NCI-H345 treated with DMSO at 0.1 percent for 48 hours (cell line): ENCODE results near the gene NKIRAS1.
"Not testable (repeated sequence)": the region's sequence is repeated elsewhere in the genome, so short reads cannot be mapped to it uniquely, and the experiment has no call there.

Source experiments
- DNase-seq: peaks from one replicate; lab custom pipeline; 2025; ENCODE audit not compliant: unreplicated experiment; lab: John Stamatoyannopoulos, UW

The NKIRAS1 gene

GRCh38 chr3:23941440-23941839, 24.6 kb upstream of the NKIRAS1 start:
- no peak for DNase-seq

DNA sequence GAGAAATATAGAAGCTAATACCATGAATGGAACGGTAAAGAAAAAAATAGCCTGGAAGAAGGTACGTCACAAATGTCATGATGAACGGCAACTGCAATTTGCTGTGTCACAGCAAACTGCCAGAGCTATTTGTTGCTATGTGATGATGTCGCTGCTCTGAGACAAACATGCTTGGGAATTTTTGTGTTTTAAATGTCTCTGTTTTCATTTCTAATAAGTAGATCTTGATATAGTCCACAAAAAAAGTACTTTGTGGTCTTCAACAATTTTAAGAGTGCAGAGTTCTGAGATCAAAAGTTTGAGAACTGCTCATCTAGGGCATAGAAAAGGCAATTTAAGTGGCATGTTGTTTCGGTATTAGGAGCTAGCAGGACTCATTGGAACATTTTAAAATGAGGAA, 24.0 kb upstream of the NKIRAS1 start:
- no peak for DNase-seq

GRCh38 chr3:23938688-23939087, 21.9 kb upstream of the NKIRAS1 start:
- DNase-seq, result no peak

DNA sequence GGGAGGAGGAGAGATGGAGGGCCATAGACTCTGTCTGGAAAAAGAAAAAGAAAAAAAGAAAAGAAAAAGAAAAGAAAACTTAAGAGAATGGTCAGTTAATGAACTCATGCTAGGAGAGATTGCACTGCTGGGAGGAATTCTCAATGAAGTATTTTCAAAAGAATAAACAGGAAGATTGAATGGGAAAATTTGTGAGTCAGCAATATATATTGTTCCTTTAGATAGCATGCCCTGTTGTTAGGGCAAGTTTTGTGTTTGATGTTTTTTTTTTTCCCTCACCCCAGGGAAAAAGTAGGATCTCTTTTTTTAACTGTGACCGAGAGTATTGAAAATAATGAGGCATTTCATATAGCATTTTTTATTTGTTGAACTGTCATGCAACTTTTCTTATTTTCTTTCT, 20.5 kb upstream of the NKIRAS1 start:
- DNase-seq, result no peak

- DNase-seq, result no peak
Measured at GRCh38 chr3:23934253-23934652, 17.5 kb upstream of the NKIRAS1 start.

DNA sequence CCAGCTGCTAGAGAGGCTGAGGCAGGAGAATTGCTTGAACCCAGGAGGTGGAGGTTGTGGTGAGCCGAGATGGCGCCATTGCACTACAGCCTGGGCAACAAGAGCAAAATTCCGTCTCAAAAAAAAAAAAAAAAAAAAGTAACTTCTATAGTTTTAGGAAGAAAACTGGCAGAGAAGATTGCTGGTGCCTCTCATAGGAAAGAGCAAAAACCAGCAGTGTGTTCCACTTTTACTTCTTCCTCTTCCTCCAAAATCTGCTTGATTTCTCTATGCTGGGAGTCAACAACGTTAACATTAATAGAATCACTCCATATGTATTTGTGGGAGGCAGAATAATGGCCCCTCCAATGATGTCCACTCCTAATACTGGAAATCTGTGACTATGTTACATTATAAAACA, 15.8 kb upstream of the NKIRAS1 start:
- no peak for DNase-seq

- no peak for DNase-seq
Measured at GRCh38 chr3:23931597-23931996, 14.8 kb upstream of the NKIRAS1 start.

GRCh38 chr3:23928524-23928923, 11.7 kb upstream of the NKIRAS1 start:
- no peak for DNase-seq

DNA sequence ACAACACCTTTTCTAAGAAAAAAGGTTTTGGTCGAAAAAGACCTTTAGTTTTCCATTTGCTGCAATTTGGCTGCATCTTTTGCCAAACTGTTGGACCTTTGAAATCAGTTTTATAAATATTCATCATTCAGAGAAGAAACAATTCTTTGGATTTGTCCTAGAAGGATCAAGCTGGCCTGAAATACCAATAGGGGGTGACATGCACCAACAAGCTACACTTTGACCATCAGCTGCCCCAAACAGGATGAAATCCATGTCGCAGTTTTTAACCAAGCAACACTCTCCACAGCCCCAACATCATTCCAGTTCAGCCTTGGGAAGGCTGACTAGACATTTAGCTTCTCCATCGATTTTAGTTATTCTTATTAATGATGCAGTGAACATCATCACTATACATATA, 9.9 kb upstream of the NKIRAS1 start:
- no peak for DNase-seq

DNA sequence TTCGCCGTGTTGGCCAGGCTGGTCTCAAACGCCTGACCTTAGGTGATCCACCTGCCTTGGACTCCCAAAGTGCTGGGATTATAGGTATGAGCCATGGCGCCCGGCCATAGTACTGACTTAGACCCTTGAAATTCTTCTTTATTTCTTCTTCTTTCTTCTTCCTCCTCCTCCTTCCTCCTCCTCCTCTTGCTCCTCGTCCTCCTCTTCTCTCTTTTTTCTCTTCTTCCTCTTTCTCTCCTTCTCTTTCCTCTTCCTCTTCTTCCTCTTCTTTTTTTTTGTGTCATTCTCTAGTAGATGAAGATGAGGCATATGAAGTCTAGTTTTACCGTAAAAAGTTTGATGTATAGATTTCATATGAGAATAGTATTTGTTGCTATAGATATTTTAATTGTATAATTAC, 9.5 kb upstream of the NKIRAS1 start:
- DNase-seq, result no peak

- no peak for DNase-seq
Measured at GRCh38 chr3:23923786-23924185, 7.0 kb upstream of the NKIRAS1 start.

DNA sequence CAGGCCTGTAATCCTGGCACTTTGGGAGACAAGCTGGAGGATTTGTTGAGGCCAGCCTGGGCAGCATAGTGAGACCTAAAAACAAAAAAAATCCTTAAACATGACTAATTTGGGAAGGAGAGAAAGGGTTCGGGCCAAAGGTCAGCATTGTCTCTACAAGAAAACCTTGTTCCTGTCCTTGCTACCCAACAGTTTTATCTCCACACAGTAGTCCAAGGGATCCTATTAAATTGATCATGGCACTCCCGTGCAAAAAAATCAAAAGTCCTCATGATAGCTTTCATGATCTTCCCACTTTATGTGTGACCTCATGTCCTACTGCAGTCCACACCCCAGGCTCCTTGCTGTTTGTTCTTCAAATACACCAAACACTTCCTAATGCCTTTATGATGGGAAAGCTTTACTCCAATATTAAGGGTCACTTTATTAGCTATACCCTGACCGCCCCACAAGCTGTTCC, 4.3 kb upstream of the NKIRAS1 start:
- DNase-seq, result no peak

DNA sequence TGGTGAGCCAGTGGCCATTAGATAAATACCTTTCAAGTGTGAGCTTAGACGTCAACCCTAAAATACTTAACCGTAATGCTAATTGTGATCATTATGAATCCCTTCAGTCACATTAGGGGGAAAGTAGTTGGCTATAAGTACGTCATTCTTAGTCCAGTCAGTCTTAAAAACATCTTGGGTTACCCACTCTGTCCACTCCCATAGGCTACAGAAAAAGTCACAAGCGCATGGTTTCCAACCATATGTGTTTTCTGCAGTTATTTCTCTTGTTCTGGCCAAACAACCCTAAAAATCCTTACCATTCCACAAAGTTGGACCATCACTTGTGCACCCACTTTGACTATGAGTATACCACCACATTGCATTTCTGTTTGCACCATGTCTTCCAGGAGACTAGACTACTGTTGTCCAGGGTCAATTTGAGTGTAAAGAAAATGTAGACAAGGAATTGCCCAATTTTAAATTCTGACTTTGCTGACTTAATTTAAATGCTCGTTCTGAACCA, 3.4 kb upstream of the NKIRAS1 start:
- DNase-seq, result no peak

DNA sequence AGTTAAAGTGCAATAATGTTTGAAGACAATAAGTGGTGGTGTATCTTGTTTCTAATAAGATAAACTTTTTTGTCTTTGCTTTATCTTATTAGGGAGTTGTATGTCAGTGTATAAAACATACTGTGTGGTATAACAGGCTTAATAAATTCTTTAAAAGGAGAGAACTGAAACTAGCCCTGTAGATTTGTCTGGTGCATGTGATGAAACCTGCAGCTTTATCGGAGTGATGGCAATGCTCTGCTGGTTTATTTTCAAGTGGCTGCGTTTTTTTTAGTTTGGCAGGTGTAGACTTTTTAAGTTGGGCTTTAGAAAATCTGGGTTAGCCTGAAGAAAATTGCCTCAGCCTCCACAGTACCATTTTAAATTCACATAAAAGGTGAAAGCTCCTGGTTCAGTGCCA, 2.8 kb upstream of the NKIRAS1 start:
- no peak for DNase-seq

GRCh38 chr3:23918331-23918730, 1.5 kb upstream of the NKIRAS1 start:
- not testable (repeated sequence) for DNase-seq

- DNase-seq, result not testable (repeated sequence)
Measured at GRCh38 chr3:23917679-23918303, 1.0 kb upstream of the NKIRAS1 start.

GRCh38 chr3:23916152-23916885, 471 bp downstream of the NKIRAS1 start:
- no peak for DNase-seq

GRCh38 chr3:23915537-23916108, 1.2 kb downstream of the NKIRAS1 start:
- DNase-seq, result no peak

DNA sequence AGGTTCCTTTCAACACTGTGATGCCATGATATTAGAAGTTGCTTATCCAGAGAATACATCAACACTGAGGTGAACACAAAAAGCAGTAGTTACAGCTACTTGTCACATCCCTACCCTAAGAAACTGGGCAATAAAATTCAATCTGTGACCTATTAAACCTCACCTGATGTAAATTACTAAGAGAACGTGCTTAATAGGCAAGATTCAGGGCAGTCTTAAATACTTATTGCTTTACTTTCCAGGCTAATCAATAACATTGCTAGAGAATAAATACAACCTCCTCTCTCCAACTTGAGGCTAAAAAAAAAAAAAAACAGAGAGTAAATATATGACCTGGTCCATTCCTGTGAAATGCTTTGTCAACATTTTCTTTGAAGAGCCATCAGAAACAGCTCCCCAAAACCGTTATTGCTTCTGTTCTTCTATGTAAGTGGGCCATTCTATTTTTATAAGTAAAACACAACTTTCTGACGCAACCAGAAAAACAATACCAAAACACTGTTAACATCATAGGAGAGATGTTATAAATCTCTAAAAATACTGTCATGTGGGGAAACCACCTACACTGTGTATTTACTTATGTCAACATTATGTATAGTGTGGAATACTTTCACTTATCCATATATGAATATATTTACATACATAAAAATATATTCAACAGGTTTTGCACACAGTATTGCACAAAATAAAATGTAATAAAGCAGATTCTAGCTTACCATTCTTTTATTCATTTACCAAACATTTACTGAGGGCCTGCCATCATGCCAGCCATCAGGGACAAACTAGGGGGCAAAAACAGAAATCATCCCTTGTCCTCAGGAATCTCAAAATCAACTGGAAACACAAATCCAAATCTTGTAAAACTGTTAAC, 2.7 kb downstream of the NKIRAS1 start:
- no peak for DNase-seq

DNA sequence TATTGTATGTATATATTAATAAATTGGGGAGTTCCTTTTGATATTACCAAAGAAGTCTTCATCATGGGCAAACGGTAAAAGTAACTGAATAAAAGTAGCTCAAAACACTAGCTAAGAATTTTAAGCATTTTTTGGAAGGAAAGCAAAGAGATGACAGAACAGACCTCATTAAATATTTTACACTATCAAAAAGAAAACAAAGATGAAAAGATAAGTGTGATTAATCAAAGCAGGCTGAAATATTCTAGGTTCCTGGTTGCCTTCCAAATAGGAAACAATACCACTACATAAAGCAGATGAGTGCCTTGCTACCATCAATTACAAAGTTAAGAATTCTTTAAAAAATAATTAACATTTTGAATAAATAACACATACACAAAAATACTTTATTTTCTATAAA, 3.6 kb downstream of the NKIRAS1 start:
- DNase-seq, result no peak

- not testable (repeated sequence) for DNase-seq
Measured at GRCh38 chr3:23912335-23912734, 4.5 kb downstream of the NKIRAS1 start.
